H7 (cell line): Measurements from ENCODE around the gene TWNK. TPM values are rescaled to one million over a fixed set of nuclear protein-coding genes. Genes with fewer than 3 reads are reported as not detected.

Experiments
- total RNA-seq: library from RNA; depleted of rRNA; stranded (reverse); fragments of >200 nt; shearing (Covaris generic); gene quantifications from 2 replicates; pipeline ENCODE4 v1.2.3, GENCODE V29; 2014; rRNA removed

TWNK gene
- total RNA-seq, 1 experiment from 2014 or later, result 16.0 TPM

Other genes starting within 250 kb of the TWNK start
- 0.10 TPM in 1 of 2 replicates, not detected in the other for gene PAX2, start 242.0 kb upstream of the TWNK start, total RNA-seq
- 11.1 and 16.3 TPM in 2 replicates for gene SLF2, start 74.6 kb upstream of the TWNK start, total RNA-seq
- gene SEMA4G, start 18.0 kb upstream of the TWNK start, total RNA-seq, result 3.4 and 8.2 TPM in 2 replicates
- 106 and 107 TPM in 2 replicates for gene MRPL43, start within 50 bp of the TWNK start, total RNA-seq
- 107 and 108 TPM in 2 replicates for gene LZTS2, start 12.3 kb downstream of the TWNK start, total RNA-seq
- gene PDZD7, start 43.6 kb downstream of the TWNK start, total RNA-seq, result 2.3 and 5.1 TPM in 2 replicates
- 4.1 and 5.6 TPM in 2 replicates for gene SFXN3, start 43.7 kb downstream of the TWNK start, total RNA-seq
- gene KAZALD1, start 74.4 kb downstream of the TWNK start, total RNA-seq, result 11.9 and 22.0 TPM in 2 replicates
- 0.11 TPM in 1 of 2 replicates, not detected in the other for gene TLX1, start 143.8 kb downstream of the TWNK start, total RNA-seq
- gene LBX1, start 241.9 kb downstream of the TWNK start, total RNA-seq, result not detected in 2 replicates